ENCODE measurements around the gene MAGI1.

MAGI1 gene

GRCh38 chr3:65761446-65762234 lies 277.1 kb downstream of the MAGI1 start:
- Histone ChIP-seq H3K9me3 (no peaks in the 10 kb centered on the region), H3K4me3 (no peak overlapping the region), H3K4me1 (peaks cover 0 to 14% (median 2%) of the 10 kb centered on the region in 4 donors), H3K36me3 (no peaks in the 10 kb centered on the region), H3K27ac (no peak overlapping the region), H3K27me3 (no peaks in the 10 kb centered on the region)
- no peak for DNase-seq
- no peak for TF ChIP-seq CTCF (IDR thresholded peaks at IDR 0.05)
- intact Hi-C loops (cut with DNase I; ENCODE audit: low total_unique reads) = no loop called here

GRCh38 chr3:65758876-65759598 lies 279.7 kb downstream of the MAGI1 start:
- DNase-seq = no peak
- Histone ChIP-seq H3K27me3 (no peaks in the 10 kb centered on the region), H3K9me3 (no peaks in the 10 kb centered on the region), H3K4me3 (no peak overlapping the region), H3K4me1 (peaks cover 0 to 25% (median 2%) of the 10 kb centered on the region in 4 donors), H3K36me3 (no peaks in the 10 kb centered on the region), H3K27ac (no peak overlapping the region)
- no peak for TF ChIP-seq CTCF (IDR thresholded peaks at IDR 0.05)
- intact Hi-C loops (cut with DNase I; ENCODE audit: low total_unique reads) = no loop called here

GRCh38 chr3:65758438-65758837 lies 280.3 kb downstream of the MAGI1 start:
- H3K27ac ChIP-seq = no peak overlapping the region
- intact Hi-C loops (cut with DNase I; ENCODE audit: low total_unique reads) = no loop called here
- H3K27me3 ChIP-seq = no peaks in the 10 kb centered on the region
- H3K4me3 ChIP-seq = no peak overlapping the region
- no peak for DNase-seq
- no peak for TF ChIP-seq CTCF (IDR thresholded peaks at IDR 0.05)
- H3K36me3 ChIP-seq = no peaks in the 10 kb centered on the region
- no peaks in the 10 kb centered on the region for H3K9me3 ChIP-seq
- peaks cover 0 to 25% (median 2%) of the 10 kb centered on the region in 4 donors for H3K4me1 ChIP-seq

GRCh38 chr3:65752636-65753035 lies 286.1 kb downstream of the MAGI1 start:
- Histone ChIP-seq H3K27ac (no peak overlapping the region), H3K4me3 (no peak overlapping the region), H3K9me3 (no peaks in the 10 kb centered on the region), H3K4me1 (peaks cover 0 to 12% (median 0%) of the 10 kb centered on the region in 4 donors), H3K36me3 (no peaks in the 10 kb centered on the region), H3K27me3 (no peaks in the 10 kb centered on the region)
- TF ChIP-seq CTCF (IDR thresholded peaks at IDR 0.05) = no peak
- DNase-seq = no peak
- intact Hi-C loops (cut with DNase I; ENCODE audit: low total_unique reads) = no loop called here

GRCh38 chr3:65751123-65751700 lies 287.5 kb downstream of the MAGI1 start:
- DNase-seq = no peak
- peak; percentile 41 to 44 for TF ChIP-seq CTCF (IDR thresholded peaks at IDR 0.05)
- H3K9me3 ChIP-seq = no peaks in the 10 kb centered on the region
- no peaks in the 10 kb centered on the region for H3K27me3 ChIP-seq
- peaks cover 0 to 6% (median 0%) of the 10 kb centered on the region in 4 donors for H3K4me1 ChIP-seq
- H3K4me3 ChIP-seq = no peak overlapping the region
- intact Hi-C loops (cut with DNase I; ENCODE audit: low total_unique reads) = no loop called here
- H3K36me3 ChIP-seq = no peaks in the 10 kb centered on the region
- no peak overlapping the region for H3K27ac ChIP-seq

All from tibial artery (tissue), 4 donors.